ENCODE data around the gene SLC12A8.
A peak's percentile ranks its signal among the peaks of the same experiment; 100 is the strongest.

The SLC12A8 gene

DNA sequence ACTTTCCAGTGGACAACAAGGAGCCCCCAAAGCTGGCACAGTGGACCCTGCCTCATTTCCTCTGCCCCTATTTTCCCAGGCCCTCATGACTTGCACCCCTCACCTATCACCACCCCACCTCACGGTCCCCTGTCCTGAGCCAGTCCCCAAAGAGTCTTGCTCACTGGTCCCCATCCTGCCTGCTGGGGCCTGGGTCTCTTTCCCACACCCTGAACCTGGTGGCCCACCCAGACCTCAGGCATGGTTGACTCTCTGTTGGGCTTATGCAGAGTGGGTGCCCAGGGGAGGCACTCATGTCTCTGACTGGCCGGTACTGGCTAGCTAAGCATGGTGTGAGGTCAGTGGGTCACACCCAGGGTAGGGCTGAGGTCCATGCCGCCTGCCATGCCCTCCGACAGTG, 73.2 kb downstream of the SLC12A8 start:
- TF ChIP-seq, protein P1, sequence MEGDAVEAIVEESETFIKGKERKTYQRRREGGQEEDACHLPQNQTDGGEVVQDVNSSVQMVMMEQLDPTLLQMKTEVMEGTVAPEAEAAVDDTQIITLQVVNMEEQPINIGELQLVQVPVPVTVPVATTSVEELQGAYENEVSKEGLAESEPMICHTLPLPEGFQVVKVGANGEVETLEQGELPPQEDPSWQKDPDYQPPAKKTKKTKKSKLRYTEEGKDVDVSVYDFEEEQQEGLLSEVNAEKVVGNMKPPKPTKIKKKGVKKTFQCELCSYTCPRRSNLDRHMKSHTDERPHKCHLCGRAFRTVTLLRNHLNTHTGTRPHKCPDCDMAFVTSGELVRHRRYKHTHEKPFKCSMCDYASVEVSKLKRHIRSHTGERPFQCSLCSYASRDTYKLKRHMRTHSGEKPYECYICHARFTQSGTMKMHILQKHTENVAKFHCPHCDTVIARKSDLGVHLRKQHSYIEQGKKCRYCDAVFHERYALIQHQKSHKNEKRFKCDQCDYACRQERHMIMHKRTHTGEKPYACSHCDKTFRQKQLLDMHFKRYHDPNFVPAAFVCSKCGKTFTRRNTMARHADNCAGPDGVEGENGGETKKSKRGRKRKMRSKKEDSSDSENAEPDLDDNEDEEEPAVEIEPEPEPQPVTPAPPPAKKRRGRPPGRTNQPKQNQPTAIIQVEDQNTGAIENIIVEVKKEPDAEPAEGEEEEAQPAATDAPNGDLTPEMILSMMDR (IDR thresholded peaks at IDR 0.05; ENCODE audit: control extremely low read depth, extremely low read depth, low read depth, missing control alignments), result no peak
- POLR2A ChIA-PET, result no interaction called here
- no peak for DNase-seq (ENCODE audit: extremely low spot score)
- CTCF ChIA-PET, result interaction anchor here (0.7 to 2.1 kb wide), 5 partner anchors 10 to 49 kb away, joined by 3 to 10 read pairs (median 3); no protein-coding TSS in a partner anchor

DNA sequence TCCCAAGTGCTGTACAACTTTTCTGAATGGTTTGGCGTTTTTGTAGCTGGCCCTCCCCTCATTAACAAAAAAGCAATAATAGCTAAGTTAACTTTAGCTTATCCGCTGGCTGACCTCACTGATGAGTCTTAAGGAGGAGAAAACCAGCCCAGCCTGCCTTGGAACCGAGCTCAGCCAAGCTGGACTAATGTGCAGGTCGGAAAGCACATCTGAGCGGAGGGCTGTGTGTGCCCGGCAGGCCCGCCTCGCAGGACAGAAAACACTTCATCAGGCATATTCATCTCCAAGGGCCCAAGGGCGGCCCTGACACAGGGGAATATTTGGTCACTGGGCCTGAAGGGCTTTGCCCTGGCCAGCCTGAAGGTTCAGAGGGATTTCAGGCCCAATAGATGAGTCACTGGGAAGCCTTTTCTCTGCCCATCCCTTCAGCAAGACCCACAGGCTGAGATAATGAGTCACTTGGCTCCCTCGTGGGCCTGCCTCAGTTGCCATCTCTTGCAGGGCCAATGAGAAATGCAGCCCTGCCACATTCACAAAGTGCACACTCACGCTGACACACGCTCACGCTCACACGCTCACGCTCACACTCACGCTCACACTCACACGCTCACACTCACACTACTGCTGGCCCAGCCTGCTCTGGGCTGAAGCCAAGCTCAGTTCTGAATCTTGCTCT, 75.1 kb downstream of the SLC12A8 start:
- ChIA-PET CTCF (interaction anchor here (0.9 to 2.1 kb wide), 5 partner anchors 8 to 21 kb away, joined by 3 to 10 read pairs (median 5); no protein-coding TSS in a partner anchor), POLR2A (no interaction called here)
- TF ChIP-seq, protein P1 (IDR thresholded peaks at IDR 0.05; ENCODE audit: control extremely low read depth, extremely low read depth, low read depth, missing control alignments), result no peak
- DNase-seq (ENCODE audit: extremely low spot score), result no peak

DNA sequence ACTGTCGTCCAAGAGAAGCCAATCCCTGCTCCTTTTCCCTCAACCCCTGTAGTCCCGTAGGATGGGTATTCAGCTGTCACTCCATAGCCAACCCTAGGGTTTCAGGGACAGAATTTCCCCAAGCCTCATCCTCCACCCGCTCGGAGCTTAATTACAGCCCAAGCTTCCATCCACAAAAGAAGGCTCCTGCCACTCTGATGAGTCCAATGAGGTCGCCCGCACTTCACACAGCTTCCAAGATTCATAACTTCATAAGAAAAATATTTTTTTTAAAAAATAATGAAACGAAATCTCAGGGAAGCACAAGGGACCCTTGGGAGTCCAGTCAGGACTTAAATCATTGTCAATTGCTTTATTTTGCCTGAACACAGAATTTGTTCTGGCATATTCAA, 75.6 kb downstream of the SLC12A8 start:
- TF ChIP-seq, protein P1 (IDR thresholded peaks at IDR 0.05; ENCODE audit: control extremely low read depth, extremely low read depth, low read depth, missing control alignments), result no peak
- ChIA-PET CTCF (interaction anchor here (0.9 to 1.5 kb wide), 4 partner anchors 9 to 20 kb away, joined by 3 to 7 read pairs (median 4); no protein-coding TSS in a partner anchor), POLR2A (no interaction called here)
- no peak for DNase-seq (ENCODE audit: extremely low spot score)

DNA sequence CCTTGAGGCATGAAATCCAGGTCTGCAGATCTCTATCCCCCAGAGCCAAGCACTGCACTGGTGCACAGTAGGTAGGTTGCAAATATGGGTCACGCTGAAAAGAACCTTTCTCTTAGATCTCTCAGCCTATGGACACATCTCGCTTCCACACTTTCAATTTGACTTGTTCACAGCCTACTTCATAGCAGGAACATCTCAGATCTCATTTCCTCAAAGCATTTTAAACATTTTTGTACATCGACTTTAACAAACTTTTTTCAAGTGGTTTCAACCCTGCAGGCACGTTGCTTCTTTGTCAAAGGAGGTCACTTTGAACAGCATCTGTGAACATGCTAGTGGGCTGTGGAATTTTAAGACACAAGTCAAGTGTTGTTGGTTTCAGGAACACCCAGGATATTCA, 76.0 kb downstream of the SLC12A8 start:
- ChIA-PET POLR2A (no interaction called here), CTCF (interaction anchor here (0.9 to 1.5 kb wide), 6 partner anchors 9 to 25 kb away, joined by 3 to 7 read pairs (median 3); no protein-coding TSS in a partner anchor)
- TF ChIP-seq, protein P1 (IDR thresholded peaks at IDR 0.05; ENCODE audit: control extremely low read depth, extremely low read depth, low read depth, missing control alignments), result no peak
- peak; percentile 38 for DNase-seq (ENCODE audit: extremely low spot score)

DNA sequence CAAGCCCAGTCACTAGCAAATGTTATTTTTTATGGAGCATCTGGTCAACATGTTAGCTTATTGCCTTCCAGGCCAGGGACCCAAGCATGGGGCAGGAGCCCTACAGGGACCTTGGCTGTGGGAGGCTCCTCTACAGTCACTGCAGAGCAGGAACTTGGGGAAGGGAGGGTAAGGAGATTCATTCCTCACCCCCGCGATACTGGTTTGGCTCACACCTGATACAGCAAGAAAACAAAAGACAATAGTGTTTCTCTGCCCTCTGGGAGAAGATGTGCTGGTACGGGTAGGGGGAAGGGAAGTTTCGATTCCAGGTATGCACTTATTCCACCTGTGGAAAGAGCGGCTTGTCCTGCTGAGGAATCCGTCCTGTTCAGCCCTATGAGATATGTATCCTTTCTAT, 77.6 kb downstream of the SLC12A8 start:
- DNase-seq (ENCODE audit: extremely low spot score), result no peak
- ChIA-PET POLR2A (no interaction called here), CTCF (interaction anchor here (1.2 to 2.6 kb wide), 6 partner anchors 9 to 35 kb away, joined by 3 to 6 read pairs (median 3); no protein-coding TSS in a partner anchor)
- TF ChIP-seq, protein P1 (IDR thresholded peaks at IDR 0.05; ENCODE audit: control extremely low read depth, extremely low read depth, low read depth, missing control alignments), result no peak

DNA sequence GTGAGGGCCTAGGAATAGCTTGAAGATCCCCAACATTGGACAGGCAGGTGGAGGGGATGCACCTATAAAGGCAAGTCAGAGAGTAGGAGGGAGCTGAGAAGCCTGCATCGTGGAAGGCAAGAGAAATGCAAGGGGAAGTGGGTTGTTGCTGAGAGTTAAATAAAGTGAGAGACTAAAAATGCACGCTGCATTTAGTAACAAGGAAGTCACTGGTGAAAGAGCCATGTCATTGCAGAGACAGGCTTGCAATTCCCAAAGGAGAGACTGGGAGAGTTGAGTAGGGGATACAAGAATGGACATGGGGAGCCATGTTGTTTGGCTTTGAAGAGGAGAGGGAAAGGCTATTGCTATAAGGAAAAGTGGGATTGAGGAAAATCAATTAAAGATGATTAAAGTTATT, 79.7 kb downstream of the SLC12A8 start:
- DNase-seq (ENCODE audit: extremely low spot score), result peak; percentile 56
- CTCF ChIA-PET, result interaction anchor here (0.8 to 5.7 kb wide), 7 partner anchors 10 to 37 kb away, joined by 3 to 18 read pairs (median 5); no protein-coding TSS in a partner anchor
- TF ChIP-seq, protein P1 (IDR thresholded peaks at IDR 0.05; ENCODE audit: control extremely low read depth, extremely low read depth, low read depth, missing control alignments), result no peak
- POLR2A ChIA-PET, result no interaction called here
